IMR-90 (cell line): ENCODE data around the gene STAP2. TPM values are rescaled to one million over a fixed set of nuclear protein-coding genes. Genes with fewer than 3 reads are reported as not detected.

ENCODE experiments used
- ATAC-seq: fragments of 200-7000 bp; cut with Tn5 transposase; 2 replicates; pipeline ENCODE4 v1.9.1; 2020; ENCODE audit warnings: low read depth, mild to moderate bottlenecking, moderate library complexity
- BruUV-seq: library from RNA; stranded (reverse); fragments of 400-500 nt; replicated peaks from 2 replicates; lab custom pipeline; 2021; lab: Mats Ljungman, UMichigan
- CTCF ChIA-PET: fragments of 300-600 bp; formaldehyde crosslinking; extraction: SDS; loops from one replicate; lab custom pipeline; 2021; ENCODE audit warnings: antibody characterized with exemption; lab: Yijun Ruan, JAX
- POLR2A ChIA-PET: fragments of 300-600 bp; sonication (Branson Sonifier 250); formaldehyde crosslinking; loops from one replicate; lab custom pipeline; 2022; ENCODE audit warnings: antibody characterized with exemption; ENCODE audit not compliant: unreplicated experiment; lab: Charles Lee
- DNase-seq: peaks from one replicate; pipeline ENCODE4 v3.0.0; 2013
- H2AFZ ChIP-seq: replicated peaks from 2 replicates; pipeline ENCODE3; 2013; ENCODE audit warnings: low read length, mild to moderate bottlenecking; ENCODE audit not compliant: poor library complexity
- H2AK5ac ChIP-seq: 2 replicates; pipeline ENCODE4 v1.6.1; 2013; ENCODE audit warnings: low read depth, low read length, inconsistent platforms
- H2AK9ac ChIP-seq: replicated peaks from 2 replicates; pipeline ENCODE3; 2013; ENCODE audit warnings: mild to moderate bottlenecking, low read depth, low read length, moderate library complexity; ENCODE audit not compliant: poor library complexity
- H2BK120ac ChIP-seq: 2 replicates; pipeline ENCODE4 v1.6.1; 2013; ENCODE audit warnings: low read depth, low read length, inconsistent platforms
- H2BK15ac ChIP-seq: 3 replicates; pipeline ENCODE4 v1.6.1; 2013; ENCODE audit warnings: low read depth, low read length, inconsistent platforms
- H2BK20ac ChIP-seq: 2 replicates; pipeline ENCODE4 v1.6.1; 2013; ENCODE audit warnings: low read depth, mild to moderate bottlenecking, inconsistent platforms, low read length, moderate library complexity
- H2BK5ac ChIP-seq: 2 replicates; pipeline ENCODE4 v1.6.1; 2013; ENCODE audit warnings: mild to moderate bottlenecking, low read depth, low read length, inconsistent platforms; ENCODE audit not compliant: poor library complexity, severe bottlenecking
- H3K14ac ChIP-seq: replicated peaks from 2 replicates; pipeline ENCODE4 v1.6.1; 2013; ENCODE audit warnings: low read depth, low read length, inconsistent platforms
- H3K18ac ChIP-seq: 2 replicates; pipeline ENCODE4 v1.6.1; 2013; ENCODE audit warnings: low read depth, low read length, control low read depth
- H3K23ac ChIP-seq: 2 replicates; pipeline ENCODE4 v1.6.1; 2013; ENCODE audit warnings: low read depth, low read length, inconsistent platforms
- H3K27ac ChIP-seq: 2 replicates; pipeline ENCODE4 v1.5.1; 2013; ENCODE audit warnings: mild to moderate bottlenecking, control low read depth, low read length; ENCODE audit not compliant: insufficient read depth
- H3K27me3 ChIP-seq: 2 replicates; pipeline ENCODE4 v1.6.1; 2013; ENCODE audit warnings: low read length; ENCODE audit not compliant: control insufficient read depth, insufficient read depth
- H3K36me3 ChIP-seq: 2 replicates; pipeline ENCODE4 v1.6.1; 2013; ENCODE audit warnings: low read length, mixed read lengths; ENCODE audit not compliant: control insufficient read depth, insufficient read depth
- H3K4ac ChIP-seq: 2 replicates; pipeline ENCODE4 v1.6.1; 2013; ENCODE audit warnings: low read depth, low read length, inconsistent platforms
- H3K4me1 ChIP-seq: 2 replicates; pipeline ENCODE4 v1.6.1; 2013; ENCODE audit warnings: low read length, mixed read lengths; ENCODE audit not compliant: control insufficient read depth, insufficient read depth
- H3K4me2 ChIP-seq: 2 replicates; pipeline ENCODE4 v1.6.1; 2013; ENCODE audit warnings: low read depth, mild to moderate bottlenecking, control low read depth, low read length, moderate library complexity
- H3K4me3 ChIP-seq: 2 replicates; pipeline ENCODE4 v1.5.1; 2013; ENCODE audit warnings: low read depth, mild to moderate bottlenecking, control low read depth, low read length, moderate library complexity; ENCODE audit not compliant: insufficient read depth
- H3K56ac ChIP-seq: 2 replicates; pipeline ENCODE4 v1.6.1; 2013; ENCODE audit warnings: low read length, inconsistent platforms; ENCODE audit not compliant: insufficient read depth; ENCODE audit errors: extremely low read depth
- H3K79me1 ChIP-seq, 2 experiments: 2 replicates each; pipeline ENCODE4 v1.6.1; 2013; ENCODE audit warnings: low read length in 2 of 2, inconsistent platforms in 1 of 2, low read depth in 1 of 2
- H3K9ac ChIP-seq: 2 replicates; pipeline ENCODE4 v1.6.1; 2013; ENCODE audit warnings: low read depth, low read length, control low read depth
- H3K9me1 ChIP-seq: 2 replicates; pipeline ENCODE4 v1.6.1; 2013; ENCODE audit warnings: low read length, inconsistent platforms; ENCODE audit not compliant: insufficient read depth
- H3K9me3 ChIP-seq: 2 replicates; pipeline ENCODE4 v1.6.1; 2013; ENCODE audit warnings: low read length; ENCODE audit not compliant: control insufficient read depth, insufficient read depth
- H4K20me1 ChIP-seq: 2 replicates; pipeline ENCODE4 v1.6.1; 2013; ENCODE audit warnings: low read length, inconsistent platforms; ENCODE audit not compliant: insufficient read depth
- H4K5ac ChIP-seq: 2 replicates; pipeline ENCODE4 v1.6.1; 2013; ENCODE audit warnings: mild to moderate bottlenecking, low read depth, low read length, control low read depth
- H4K8ac ChIP-seq, 2 experiments: 2 replicates each; pipeline ENCODE4 v1.6.1; 2013; ENCODE audit warnings: low read depth in 2 of 2, low read length in 2 of 2, control low read depth in 1 of 2, inconsistent platforms in 1 of 2
- H4K91ac ChIP-seq: 2 replicates; pipeline ENCODE4 v1.6.1; 2013; ENCODE audit warnings: low read depth, low read length, inconsistent platforms; ENCODE audit not compliant: insufficient read depth
- BHLHE40 ChIP-seq: fragments of 150-350 bp; IDR thresholded peaks from 2 replicates; pipeline ENCODE4 v1.6.1; 2016; ENCODE audit warnings: mild to moderate bottlenecking, low read depth, low read length
- CEBPB ChIP-seq: IDR thresholded peaks from 2 replicates; pipeline ENCODE4 v1.6.1; 2012; ENCODE audit warnings: low read depth, low read length, improper control_type of control experiment
- CHD1 ChIP-seq: IDR thresholded peaks from 2 replicates; pipeline ENCODE4 v1.6.1; 2012; ENCODE audit warnings: low read depth, low read length, improper control_type of control experiment
- FOS ChIP-seq: fragments of 150-350 bp; IDR thresholded peaks from 2 replicates; pipeline ENCODE4 v1.6.1; 2016; ENCODE audit warnings: low read depth, low read length
- MAFK ChIP-seq: IDR thresholded peaks from 2 replicates; pipeline ENCODE4 v1.6.1; 2012; ENCODE audit warnings: low read depth, low read length, improper control_type of control experiment
- RAD21 ChIP-seq: IDR thresholded peaks from 2 replicates; pipeline ENCODE4 v1.6.1; 2012; ENCODE audit warnings: low read length, improper control_type of control experiment
- RCOR1 ChIP-seq: IDR thresholded peaks from 2 replicates; pipeline ENCODE4 v1.6.1; 2012; ENCODE audit warnings: mild to moderate bottlenecking, low read length, improper control_type of control experiment; ENCODE audit not compliant: insufficient replicate concordance
- RFX5 ChIP-seq: IDR thresholded peaks from 2 replicates; pipeline ENCODE4 v1.8.0; 2012; ENCODE audit warnings: low read depth, mild to moderate bottlenecking, low read length, moderate library complexity
- SMC3 ChIP-seq: fragments of 150-350 bp; IDR thresholded peaks from 2 replicates; pipeline ENCODE4 v1.6.1; 2016; ENCODE audit warnings: low read depth, mild to moderate bottlenecking, antibody characterized with exemption, low read length, moderate library complexity
- USF2 ChIP-seq: fragments of 150-350 bp; IDR thresholded peaks from 2 replicates; pipeline ENCODE4 v1.6.1; 2017; ENCODE audit warnings: mild to moderate bottlenecking, antibody characterized with exemption, low read length, low read depth
- WGBS, 2 experiments: methylation state at CpG; one replicate each; pipeline versions ENCODE4 v1.1.5 to v1.1.7; 2013; ENCODE audit warnings: missing lambda C conversion rate in 2 of 2; ENCODE audit not compliant: insufficient read length in 1 of 2; ENCODE audit errors: extremely low coverage in 2 of 2; 5-methylcytosine and 5-hydroxymethylcytosine counted together
- dilution Hi-C: fragments of 300-500 bp; cut with HindIII; formaldehyde crosslinking; loops from one replicate; pipeline ENCODE4 v1.14.3; 2018; ENCODE audit warnings: low sequenced_read_pairs; ENCODE audit not compliant: unreplicated experiment
- in situ Hi-C: fragments of 300-500 bp; cut with MboI; formaldehyde crosslinking; loops from 3 replicates; pipeline ENCODE4 v1.14.3; 2019; ENCODE audit warnings: low sequenced_read_pairs, inconsistent platforms, mixed read lengths
- intact Hi-C: fragments of 100-400 bp; cut with micrococcal nuclease; formaldehyde crosslinking; loops from 2 replicates; pipeline ENCODE4 v1.10.0; 2022
- polyA plus RNA-seq, 3 experiments: library from polyadenylated mRNA; depleted of rRNA; stranded (reverse); fragments of >200 nt; gene quantifications; 2 replicates each; pipeline ENCODE4 v1.2.3, GENCODE V29; 2012; ENCODE audit warnings: low replicate concordance in 1 of 3
- total RNA-seq: library from RNA; depleted of rRNA; stranded (reverse); fragments of >200 nt; gene quantifications from 2 replicates; pipeline ENCODE4 v1.2.3, GENCODE V29; 2012

The STAP2 gene
- total and polyA plus RNA-seq, 2 of the 4 experiments (the other 2 are of a cell fraction) = 1.3 to 3.4 TPM

GRCh38 chr19:4342314-4342614, 3.6 kb upstream of the STAP2 start:
- Histone ChIP-seq H3K14ac (peak overlapping the region; percentile 79), H3K56ac (no peak overlapping the region), H4K20me1 (no peaks in the 10 kb centered on the region), H2AK5ac (peak overlapping the region; percentile 87; the same call in 1 of the 2 replicates), H2BK15ac (no peak overlapping the region), H3K36me3 (peaks cover 5% of the 10 kb centered on the region), H4K8ac (peak overlapping the region; percentile 71 to 99), H2BK120ac (no peak overlapping the region), H4K5ac (peak overlapping the region; percentile 84), H2AFZ (peak overlapping the region; percentile 99), H3K79me1 (peaks cover 7 to 11% of the 10 kb centered on the region in 2 experiments; a peak in 2 of 4 replicates), H3K4me1 (peaks cover 10% of the 10 kb centered on the region), H3K18ac (peak overlapping the region; percentile 40; the same call in 1 of the 2 replicates), H4K91ac (peak overlapping the region; percentile 78), H3K27ac (peak overlapping the region; percentile 77), H2BK5ac (peak overlapping the region; percentile 72), H3K27me3 (no peaks in the 10 kb centered on the region), H2BK20ac (no peak overlapping the region), H3K9me1 (0 out of 2 replicates have a peak, but pooled peaks cover 2% of the 10 kb centered on the region), H3K9ac (peak overlapping the region; percentile 78), H3K4ac (peak overlapping the region; percentile 80), H3K9me3 (no peaks in the 10 kb centered on the region), H3K23ac (peak overlapping the region; percentile 2; the same call in 1 of the 2 replicates), H3K4me3 (peak overlapping the region; percentile 67), H2AK9ac (peak overlapping the region; percentile 86), H3K4me2 (peak overlapping the region; percentile 86)
- 0% methylated on average over 1 of the region's 10 CpGs; no CpG with 5 or more reads in 1 of the 2 experiments for WGBS, 2 experiments
- no TSS peak for BruUV-seq
- TF ChIP-seq MAFK = no peak
- no peak for TF ChIP-seq RFX5
- no peak for TF ChIP-seq FOS
- TF ChIP-seq BHLHE40 = no peak
- no peak for TF ChIP-seq USF2
- no peak for TF ChIP-seq CEBPB
- no peak for TF ChIP-seq SMC3
- no peak for TF ChIP-seq RAD21
- TF ChIP-seq RCOR1 = no peak
- no peak for TF ChIP-seq CHD1
- in situ Hi-C loops (no loop called here), intact Hi-C loops (no loop called here), dilution Hi-C loops (no loop called here)
- no peak for DNase-seq
- ChIA-PET POLR2A (interaction anchor here (0.6 kb wide), 1 partner anchor 12 kb away, joined by 3 read pairs; no protein-coding TSS in a partner anchor), CTCF (interaction anchor here (0.6 to 3.1 kb wide), 2 partner anchors 10 to 743 kb away, joined by 3 to 29 read pairs; no protein-coding TSS in a partner anchor)
- ATAC-seq = peak; percentile 2
